Testis (tissue), 2 donors: ENCODE results near the gene SP4.

Source experiments
- CTCF ChIP-seq, 3 experiments: fragments of 450-650 bp in 2 of 3; fragments of 200-600 bp in 1 of 3; sonication (generic) in 1 of 3; IDR thresholded peaks; one replicate each; pipeline ENCODE4 v1.5.1; 2016 to 2019; ENCODE audit warnings: antibody characterized with exemption in 3 of 3, mild to moderate bottlenecking in 2 of 3, moderate library complexity in 1 of 3
- POLR2A ChIP-seq: fragments of 450-650 bp; IDR thresholded peaks from one replicate; pipeline ENCODE4 v1.6.1; 2017; ENCODE audit warnings: antibody characterized with exemption, mild to moderate bottlenecking, moderate library complexity

GRCh38 chr7:21429021-21429420, 1.1 kb downstream of the SP4 start:
- TF ChIP-seq POLR2A, result no peak
- no peak for TF ChIP-seq CTCF (IDR thresholded peaks at IDR 0.05)
